HG02970 (cell line): ENCODE results near the gene KIF19.

Source experiments
- ATAC-seq: cut with Tn5 transposase; IDR thresholded peaks from one replicate; pipeline ENCODE4 v1.9.1; 2021; ENCODE audit warnings: mild to moderate bottlenecking, moderate library complexity, moderate number of reproducible peaks; ENCODE audit not compliant: unreplicated experiment, low FRiP score

Gene KIF19

DNA sequence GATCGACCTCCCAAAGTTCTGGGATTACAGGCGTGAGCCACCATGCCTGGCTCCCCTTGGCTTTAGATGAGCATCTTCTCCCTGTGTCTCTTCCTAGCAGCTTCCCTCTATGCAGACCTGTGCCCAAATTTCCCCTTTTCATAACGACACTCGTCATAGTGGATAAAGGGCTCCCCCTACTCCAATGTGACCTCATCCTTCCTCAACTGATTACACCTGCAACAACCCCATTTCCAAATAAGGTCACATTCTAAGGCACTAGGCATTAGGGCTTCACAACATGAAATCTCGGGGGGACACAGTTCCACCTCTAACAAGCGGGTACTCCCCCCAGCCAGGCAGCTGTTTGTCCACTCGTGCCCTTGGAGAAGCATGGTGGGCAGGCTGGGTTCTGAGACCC is 10.3 kb downstream of the KIF19 start:
- ATAC-seq = no peak

DNA sequence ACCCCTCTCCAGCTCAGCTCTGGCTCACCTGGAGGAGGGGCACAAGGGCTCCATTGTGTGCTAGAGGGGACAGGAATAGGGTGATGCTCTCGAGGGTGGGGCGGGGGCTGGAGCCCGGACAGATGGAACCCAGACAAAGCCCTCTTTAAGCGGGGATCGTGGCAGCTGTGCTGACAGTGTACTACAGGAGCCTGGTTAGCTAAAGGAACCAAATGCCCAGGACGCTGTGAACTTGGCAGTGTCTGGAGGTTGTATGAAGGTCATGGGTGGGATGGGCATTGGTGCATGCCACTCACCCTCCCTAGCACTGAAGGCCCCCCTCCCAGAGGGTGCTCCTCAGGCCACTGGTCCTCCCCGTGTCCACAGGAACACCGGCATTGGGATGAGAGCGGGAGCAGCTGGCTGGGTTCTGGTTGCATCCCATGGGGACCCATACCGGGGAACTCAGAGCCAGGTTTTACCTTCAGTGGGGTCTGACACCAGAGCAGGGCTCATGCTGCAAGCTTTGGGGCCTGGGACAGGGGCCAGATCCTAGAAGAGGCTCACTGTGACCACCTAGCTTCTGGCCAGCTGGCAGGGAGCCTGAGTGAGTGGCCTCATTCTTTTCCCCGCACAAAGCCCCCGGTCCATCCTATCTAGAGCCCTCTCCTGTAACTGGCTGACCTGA is 11.9 kb downstream of the KIF19 start:
- no peak for ATAC-seq

DNA sequence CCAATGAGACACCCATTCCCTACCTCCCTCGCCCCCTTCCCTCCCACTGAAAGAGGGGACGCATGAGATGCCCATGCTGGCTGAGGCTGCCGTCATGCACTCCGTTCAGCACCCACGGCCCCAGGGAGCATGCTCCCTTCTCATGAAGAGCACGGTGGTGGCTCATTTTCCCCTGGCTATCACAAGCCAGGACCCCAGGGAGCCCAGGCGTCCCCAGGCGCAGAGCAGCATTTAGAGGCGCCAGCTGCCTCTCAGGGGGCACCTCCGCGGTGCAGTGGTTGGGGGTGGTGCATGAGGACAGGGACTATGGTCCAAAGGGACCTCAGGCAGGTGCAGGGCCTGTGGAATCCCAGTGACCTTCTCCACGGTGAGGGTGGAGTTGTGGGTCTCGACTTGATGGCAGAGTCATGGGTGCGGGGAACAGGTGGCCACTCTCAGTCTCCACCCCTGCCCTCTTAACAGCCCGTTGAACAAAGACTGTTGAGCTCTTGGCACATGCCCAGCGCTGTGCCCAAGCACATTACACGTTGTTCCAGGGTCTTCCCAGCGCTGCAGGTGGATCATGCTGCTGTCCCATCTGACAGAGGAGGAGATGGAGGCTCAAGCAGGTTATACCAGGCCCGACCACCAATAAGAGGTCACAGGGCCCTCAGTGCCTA is 13.6 kb downstream of the KIF19 start:
- no peak for ATAC-seq

DNA sequence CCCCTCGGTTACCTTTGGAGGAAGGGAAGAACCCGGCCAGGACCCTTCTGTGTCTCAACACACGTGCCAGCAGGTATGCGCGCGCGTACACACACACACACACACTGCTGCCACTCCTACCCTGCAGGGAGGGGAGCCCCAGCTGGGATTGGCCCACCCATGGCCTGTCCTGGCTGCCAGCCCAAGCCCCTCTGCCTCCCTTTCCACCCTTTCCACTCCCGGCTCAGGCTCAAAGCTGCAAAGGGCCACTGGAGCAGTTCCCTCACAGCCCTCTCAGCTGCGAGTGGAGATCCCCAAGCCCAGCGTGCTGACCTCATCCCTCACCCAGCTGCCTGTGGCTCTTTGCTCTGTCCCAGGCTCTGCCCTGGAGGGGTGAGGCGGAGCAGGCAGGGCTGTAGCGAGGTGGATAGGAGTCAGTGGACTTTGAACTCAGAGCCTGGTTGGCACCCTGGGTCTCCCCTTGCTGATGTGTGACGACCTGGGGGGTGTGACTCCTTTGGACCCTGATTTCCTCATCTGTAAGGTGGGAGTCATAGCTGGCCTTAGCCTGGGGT is 14.5 kb downstream of the KIF19 start:
- ATAC-seq = no peak

DNA sequence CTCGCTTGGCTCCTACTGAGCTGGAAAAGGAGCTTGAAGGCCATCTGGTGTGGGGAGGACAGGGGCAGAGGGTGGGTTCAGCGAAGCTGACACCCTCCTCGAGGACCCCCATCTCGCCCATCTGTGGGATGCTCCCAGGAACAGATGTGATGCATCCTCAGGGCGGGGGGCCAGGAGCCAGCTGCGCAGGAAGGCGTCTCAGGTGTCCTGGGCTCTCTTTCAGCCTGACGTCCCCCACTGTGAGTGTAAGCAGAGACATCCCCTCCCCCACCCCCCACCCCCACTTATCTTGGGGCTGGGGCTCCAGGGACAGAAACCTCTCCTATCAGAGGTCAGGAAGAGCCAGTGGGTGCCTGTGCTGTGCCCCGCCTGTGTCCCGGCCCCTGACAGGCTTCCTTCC is 16.2 kb downstream of the KIF19 start:
- no peak for ATAC-seq

DNA sequence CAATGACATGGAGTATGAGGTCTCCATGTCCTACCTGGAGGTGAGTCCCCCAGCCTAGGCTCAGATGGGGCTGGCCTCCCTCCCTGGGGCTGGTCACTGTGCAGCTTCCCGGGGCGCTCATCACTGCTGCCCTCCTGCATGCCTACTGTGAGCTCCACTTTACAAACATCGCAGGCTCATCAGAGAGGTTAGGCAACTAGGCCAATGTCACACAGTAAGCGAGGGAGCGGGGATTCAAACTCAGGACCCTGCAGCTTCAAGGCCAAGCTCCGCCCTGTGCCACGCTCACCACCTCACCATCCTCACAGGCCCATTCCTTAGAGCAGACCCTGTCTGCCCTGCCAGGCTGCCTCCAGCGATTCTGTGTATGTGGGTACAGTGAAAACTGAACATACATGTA is 17.1 kb downstream of the KIF19 start:
- no peak for ATAC-seq

DNA sequence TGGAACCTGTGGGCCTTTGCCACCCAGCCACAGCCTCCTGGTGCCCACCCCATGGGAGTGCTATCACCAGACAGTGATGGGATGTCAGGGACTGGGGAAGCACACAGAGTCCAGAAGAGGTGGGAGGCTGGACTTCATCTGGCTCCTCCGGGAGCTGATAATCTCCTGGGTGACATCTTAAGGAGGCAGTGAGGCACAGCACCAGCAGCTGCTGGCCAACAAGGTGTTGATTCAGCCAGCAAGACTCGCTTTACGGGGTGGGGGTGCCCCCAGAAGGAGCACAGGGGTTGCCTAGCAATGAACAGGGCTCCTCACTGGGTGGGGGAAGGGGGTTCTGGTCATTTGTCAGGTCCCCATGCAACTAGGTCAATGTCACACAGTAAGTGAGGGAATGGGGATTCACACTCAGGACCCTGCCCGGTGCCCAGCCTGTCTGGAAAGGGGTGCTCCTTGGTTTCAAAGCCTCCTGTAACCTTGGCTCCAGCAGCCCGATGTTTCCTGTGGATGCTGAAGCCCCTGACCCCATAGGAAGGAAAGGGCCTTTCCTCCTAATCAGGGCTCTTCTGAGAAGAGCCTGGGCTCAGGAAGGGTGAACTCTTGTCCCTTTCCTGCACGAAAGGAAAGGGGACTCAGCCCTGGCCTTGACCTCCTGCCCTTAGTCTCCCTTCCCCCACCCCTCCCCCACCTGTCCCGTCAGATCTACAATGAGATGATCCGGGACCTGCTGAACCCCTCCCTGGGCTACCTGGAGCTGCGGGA is 17.7 kb downstream of the KIF19 start:
- no peak for ATAC-seq

DNA sequence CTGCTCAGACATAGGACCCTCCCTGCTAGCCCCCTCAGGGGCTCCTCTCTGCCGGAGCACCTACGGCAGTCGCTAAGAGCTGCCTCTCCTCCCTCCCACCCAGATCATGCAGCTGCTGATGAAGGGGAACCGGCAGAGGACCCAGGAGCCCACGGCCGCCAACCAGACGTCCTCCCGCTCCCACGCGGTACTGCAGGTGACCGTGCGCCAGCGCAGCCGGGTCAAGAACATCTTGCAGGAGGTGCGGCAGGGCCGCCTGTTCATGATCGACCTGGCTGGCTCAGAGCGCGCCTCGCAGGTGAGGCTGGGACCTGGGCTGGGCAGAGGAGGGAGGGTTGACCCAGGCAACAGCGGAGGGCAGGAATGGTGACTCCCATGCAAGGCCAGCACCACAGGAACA is 18.6 kb downstream of the KIF19 start:
- ATAC-seq = no peak

DNA sequence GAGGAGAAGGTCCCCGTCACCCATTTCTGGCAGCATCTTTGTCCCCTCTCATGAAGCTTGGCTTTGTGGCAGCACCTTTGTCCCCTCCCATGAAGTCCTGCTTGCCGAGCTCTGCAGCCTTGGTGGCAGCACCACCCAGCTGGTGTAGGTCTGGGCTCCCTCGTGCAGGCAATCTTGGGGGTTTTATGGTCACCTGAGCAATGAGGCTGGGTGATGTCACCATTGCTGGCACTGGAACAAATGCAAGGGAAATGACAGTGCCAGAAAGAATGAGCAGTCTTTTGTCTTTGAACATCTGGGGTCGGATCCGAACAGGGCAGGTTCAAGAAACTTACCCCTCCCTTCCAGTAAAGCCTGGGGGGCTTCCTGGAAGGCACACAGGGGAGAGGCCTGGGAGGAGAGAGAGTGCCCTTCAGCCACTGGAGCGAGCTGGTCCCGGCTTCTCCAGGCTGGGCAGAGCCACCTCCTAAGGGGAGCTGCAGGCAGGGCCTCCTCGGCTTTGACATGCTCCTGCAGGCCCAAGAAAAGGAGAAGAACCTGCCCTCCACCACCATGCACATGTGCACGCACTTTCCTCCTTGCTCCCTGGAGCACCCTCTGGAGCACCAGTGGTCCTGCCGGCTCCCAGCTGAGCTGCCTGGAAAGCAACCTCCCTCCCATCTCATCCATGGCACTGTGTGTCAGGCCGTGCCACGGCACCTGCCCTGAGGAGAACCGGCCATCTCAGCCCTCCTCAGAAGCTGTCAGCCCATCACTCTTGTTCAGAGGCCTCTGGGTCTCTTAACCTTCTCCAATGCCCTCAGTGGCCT is 19.6 kb downstream of the KIF19 start:
- ATAC-seq = no peak

DNA sequence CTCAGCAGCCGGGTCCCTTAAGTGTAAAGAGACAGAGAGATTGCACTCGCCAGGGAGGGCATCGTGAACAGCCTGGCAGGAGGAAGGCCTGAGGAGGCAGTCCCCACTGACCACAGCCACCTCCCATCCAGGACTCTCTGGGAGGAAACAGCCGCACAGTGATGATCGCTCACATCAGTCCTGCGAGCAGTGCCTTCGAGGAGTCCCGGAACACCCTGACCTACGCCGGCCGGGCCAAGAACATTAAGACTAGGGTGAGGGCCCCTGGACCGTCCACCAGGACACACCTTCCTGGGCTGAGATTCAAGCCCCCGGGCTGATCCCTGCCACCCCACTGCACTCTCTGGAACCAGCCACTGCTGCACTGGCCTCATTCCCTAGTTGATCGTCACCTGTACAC is 21.6 kb downstream of the KIF19 start:
- ATAC-seq = no peak

DNA sequence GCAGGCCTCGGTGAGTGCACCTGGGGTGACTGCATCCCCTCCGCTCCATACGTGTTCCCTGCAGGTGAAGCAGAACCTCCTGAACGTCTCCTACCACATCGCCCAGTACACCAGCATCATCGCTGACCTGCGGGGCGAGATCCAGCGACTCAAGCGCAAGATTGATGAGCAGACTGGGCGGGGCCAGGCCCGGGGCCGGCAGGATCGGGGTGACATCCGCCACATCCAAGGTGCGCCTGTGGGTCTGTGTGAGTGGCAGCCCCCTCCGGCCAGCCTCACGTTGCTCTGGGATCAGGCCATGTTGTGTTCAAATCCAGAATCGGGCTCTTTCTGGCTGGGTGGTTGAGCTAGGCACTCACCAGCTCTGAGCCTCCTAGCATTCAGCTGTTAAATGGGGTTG is 23.1 kb downstream of the KIF19 start:
- no peak for ATAC-seq

DNA sequence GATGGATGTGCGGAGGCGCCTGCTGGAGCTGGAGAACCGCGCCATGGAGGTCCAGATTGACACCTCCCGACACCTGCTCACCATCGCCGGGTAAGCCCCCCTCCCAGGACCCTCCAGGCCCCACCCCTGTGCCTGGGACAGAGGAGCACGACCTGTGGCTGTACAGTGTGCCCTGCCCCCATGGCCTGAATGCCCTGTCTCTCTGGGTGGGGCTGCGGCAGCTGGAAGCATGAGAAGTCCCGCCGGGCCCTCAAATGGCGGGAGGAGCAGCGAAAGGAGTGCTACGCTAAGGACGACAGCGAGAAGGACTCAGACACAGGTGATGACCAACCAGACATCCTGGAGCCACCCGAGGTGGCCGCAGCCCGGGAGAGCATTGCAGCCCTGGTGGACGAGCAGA is 24.5 kb downstream of the KIF19 start:
- ATAC-seq = no peak

DNA sequence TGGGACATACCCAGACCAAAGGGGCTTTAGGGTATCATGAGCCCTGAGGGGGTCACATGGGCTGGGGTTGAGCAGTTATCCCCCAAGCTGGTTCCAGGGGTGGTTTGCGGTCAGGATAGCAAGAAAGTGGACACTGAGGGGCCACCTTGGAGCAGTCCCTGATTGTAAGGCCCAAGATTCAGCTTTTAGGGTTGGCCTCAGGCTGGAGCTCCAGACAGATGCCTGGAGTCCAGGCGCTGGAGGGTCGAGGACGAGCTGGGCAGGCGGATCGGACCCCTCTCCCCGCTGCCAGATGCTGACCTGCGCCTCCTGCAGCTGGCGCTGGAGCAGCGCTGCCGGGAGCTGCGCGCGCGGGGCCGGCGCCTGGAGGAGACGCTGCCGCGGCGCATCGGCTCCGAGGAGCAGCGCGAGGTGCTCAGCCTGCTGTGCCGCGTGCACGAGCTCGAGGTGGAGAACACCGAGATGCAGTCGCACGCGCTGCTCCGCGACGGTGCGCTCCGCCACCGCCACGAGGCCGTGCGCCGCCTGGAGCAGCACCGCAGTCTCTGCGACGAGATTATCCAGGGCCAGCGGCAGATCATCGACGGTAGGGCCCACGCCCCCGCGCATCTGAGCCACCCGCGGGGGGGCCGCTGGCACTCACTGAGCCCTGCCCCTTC is 25.7 kb downstream of the KIF19 start:
- ATAC-seq = no peak

DNA sequence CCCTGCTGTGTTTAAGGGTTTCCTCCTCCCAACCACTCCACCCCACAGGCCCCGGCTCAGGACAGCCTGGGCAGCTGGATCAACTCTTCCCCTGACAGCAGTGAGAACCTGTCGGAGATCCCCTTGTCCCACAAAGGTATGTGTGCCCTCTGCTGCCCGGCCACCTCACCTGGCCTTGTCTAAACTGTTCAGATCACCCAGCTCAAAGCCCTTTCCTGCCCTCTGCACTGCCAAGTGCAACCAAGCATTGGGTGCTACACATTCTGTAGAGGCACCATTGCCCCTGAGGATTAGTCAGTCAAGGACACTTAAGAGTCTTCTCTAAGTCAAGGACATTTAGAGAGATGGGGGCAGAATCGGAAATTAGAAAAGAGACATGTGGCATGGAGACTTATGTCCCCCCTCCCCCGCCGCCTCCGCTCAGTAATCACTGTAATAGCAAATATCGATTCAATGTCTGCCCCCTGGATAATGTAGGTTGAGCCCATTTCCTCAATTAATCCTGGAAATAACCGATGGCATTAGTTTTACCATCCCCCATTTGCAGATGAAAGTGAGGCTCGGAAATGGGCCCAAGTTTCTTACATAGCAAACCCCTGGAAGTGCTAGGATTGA is 27.5 kb downstream of the KIF19 start:
- ATAC-seq = no peak

DNA sequence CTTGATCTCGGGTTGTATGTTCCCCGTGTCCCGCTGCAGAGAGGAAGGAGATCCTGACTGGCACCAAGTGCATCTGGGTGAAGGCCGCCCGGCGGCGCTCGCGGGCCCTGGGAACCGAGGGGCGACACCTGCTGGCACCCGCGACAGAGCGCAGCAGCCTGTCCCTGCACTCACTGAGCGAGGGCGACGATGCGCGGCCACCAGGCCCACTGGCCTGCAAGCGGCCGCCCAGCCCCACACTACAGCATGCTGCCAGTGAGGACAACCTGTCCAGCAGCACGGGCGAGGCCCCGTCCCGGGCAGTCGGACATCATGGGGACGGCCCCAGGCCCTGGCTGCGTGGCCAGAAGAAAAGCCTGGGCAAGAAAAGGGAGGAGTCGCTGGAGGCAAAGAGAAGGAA is 28.1 kb downstream of the KIF19 start:
- ATAC-seq = no peak

DNA sequence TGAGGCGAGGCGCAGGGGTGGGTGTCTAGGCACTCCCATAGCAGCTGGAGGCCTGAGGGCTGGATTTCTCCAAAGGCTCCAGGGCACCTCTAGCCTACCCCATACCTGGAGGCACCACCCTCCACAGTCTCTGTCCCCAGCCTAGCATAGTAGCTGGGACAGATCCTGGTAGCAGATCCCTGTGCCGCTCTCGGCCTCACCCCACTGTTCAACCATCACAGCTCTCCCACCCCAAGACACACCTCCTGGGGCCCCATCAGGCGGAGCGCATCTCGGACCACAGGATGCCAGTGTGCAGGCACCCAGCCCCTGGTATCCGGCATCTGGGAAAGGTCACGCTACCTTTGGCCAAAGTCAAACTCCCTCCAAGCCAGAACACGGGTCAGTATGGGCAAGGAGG is 28.5 kb downstream of the KIF19 start:
- ATAC-seq = no peak

DNA sequence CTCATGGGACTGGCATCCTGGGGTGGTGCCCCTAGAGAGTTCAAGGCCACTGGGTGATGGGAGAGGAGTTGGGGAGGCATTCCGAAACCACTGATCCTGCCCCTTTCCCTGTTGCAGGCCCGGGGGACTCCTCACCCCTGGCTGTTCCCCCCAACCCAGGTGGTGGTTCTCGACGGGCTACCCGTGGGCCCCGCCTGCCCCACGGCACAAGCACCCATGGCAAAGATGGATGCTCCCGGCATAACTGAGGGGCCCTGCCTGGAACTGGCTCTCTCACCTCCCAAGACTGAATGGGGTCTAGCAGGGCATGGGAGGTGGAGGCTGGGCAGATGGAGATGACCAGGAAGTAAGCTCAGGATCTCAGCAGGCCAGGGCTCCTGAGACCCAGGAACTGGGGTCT is 29.0 kb downstream of the KIF19 start:
- no peak for ATAC-seq

DNA sequence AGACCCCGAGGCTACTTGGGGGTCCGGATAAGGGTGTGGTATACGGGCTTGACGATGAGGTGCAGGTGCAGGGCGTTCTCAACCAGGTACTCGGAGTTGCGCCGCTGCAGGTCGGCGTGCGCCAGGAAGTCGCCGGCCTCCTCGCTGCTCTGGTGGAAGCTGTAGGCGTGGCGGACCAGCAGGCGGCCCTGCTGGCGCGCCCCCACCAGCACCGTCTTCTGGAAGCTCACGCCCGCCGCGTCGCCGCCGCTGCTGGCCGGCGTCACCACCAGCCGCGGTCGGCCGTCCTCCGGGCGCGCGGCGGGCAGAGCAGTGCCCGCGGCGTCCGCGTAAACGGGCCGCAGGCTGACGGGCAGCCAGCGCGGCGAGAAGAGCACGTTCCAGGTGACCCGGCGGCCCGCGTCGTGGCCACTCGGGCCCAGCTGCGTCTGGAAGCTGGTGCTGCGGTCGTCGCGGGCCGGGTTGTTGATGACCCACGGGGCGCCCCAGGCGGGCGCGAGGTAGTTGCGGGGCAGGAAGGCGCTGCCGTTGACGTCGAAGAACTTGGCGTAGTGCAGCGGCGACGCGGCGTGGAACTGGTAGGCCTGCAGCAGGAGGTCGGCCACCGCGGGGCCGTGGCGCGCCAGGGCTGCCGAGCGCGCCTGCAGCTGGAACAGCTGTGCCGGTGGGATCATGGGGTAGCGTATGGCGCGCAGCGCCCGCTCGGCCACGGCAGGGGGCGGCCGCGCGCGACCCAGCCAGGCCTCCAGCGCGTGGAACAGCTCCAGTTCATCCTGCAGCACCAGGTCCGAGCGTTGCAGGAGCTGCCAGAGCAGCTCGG is 30.8 kb downstream of the KIF19 start:
- ATAC-seq = no peak

DNA sequence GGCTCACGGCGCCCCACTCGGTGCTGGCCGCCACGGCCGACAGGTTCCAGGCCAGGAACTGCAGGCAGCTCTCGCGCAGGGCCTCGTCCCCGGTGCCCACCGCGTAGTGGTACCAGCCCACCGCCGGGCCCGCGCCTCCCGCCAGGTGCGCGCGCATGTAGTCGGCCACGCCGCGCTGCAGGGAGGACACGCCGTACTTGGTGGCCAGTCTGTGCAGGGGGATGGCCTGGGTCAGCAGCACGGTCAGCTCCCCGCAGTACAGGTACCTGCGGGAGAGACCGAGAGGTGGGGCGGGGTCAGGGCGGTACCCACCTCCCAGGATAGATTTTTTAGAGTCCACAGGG is 31.4 kb downstream of the KIF19 start:
- no peak for ATAC-seq
